T-helper 2 cell (primary cell): ENCODE measurements around the gene FAM204A.
A peak's percentile ranks its signal among the peaks of the same experiment; 100 is the strongest.

ENCODE experiments used
- DNase-seq, 5 experiments: peaks; one replicate each; pipeline versions ENCODE4 v3.0.0 to v3.0.0-alpha.2; 2012 to 2022
- total RNA-seq, 2 donors: gene quantifications; one replicate each; lab custom pipeline; 2026; lab: John Stamatoyannopoulos, UW

The FAM204A gene
- total RNA-seq: 43.0 to 57.5 reads per million in 2 donors

DNA sequence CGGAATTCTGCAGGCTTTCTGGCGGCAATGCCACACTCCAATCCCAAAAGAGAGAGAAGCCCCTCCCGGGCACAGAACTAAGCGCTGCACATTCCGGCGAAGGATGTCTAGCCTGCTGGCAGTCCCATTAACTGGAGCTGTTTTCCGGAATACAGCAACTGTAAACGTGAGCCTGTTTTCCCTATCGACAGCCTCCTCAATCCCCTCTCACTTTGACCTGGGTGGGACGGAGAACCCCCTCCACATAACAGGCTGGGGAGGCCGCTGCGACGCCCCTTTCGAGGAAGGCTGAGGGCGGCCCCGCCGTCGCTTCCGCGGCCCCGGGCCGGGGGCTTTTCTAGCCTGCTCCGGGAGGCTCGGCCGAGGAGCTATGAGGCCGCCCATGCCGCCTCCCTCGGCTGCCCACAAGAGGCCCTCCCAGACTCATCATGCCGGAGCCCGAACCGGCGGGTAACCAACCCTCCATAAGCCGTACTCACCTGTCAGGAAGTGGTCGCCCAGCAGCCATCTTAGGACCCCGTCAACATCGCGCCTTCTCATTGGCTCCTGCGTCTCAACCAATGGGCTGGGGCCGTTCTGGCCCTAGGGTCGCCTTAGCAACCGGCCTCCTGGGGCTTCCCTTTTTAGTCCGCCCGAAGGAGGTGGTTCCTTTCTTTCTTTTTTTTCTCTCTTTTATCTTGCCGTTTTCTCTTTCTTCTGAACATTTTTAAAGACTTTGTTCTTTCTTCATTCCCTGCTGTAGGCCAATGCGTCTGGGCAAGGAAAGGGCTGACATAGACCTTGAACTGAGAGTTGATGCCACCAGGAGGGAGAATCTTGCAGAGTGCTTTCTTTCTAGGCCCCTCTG, at the start of gene FAM204A:
FAM204A (minus strand) TSS at position 534 of the 847 bp plus-strand sequence. CDS start 5,909 bp downstream, outside the sequence.
- DNase-seq: peak; percentile 85 to 96 (median 93)

GRCh38 chr10:118383699-118384098, 41.6 kb upstream of the FAM204A start:
- no peak for DNase-seq

- DNase-seq: no peak
Measured at GRCh38 chr10:118383063-118383689, 41.1 kb upstream of the FAM204A start.

- no peak for DNase-seq
Measured at GRCh38 chr10:118374404-118374803, 32.3 kb upstream of the FAM204A start.

- no peak for DNase-seq
Measured at GRCh38 chr10:118373786-118374185, 31.7 kb upstream of the FAM204A start.

- no peak for DNase-seq
Measured at GRCh38 chr10:118370499-118370898, 28.4 kb upstream of the FAM204A start.

GRCh38 chr10:118369641-118370205, 27.6 kb upstream of the FAM204A start:
- no peak for DNase-seq

- DNase-seq: no peak
Measured at GRCh38 chr10:118365702-118366101, 23.6 kb upstream of the FAM204A start.

DNA sequence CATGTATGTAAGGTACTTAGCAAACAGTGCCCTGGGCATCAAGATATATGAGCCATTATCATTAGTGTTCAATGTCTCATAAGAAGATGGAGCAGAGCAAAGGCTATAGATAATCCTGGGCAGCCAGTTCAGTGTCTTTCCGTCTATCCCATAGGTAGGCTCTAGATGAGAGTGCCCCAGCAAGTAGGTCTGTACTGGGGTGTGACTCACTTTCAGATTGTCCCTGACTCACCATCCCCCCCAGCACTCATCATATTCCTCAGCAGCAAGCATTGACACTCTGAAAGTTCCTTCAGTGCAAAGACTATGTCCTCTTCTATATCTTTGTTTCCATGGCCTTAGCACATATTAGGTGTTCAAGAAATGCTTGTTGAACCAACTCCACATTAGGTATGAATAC, 20.0 kb upstream of the FAM204A start:
- DNase-seq: no peak

GRCh38 chr10:118358327-118358726, 16.2 kb upstream of the FAM204A start:
- DNase-seq: no peak

DNA sequence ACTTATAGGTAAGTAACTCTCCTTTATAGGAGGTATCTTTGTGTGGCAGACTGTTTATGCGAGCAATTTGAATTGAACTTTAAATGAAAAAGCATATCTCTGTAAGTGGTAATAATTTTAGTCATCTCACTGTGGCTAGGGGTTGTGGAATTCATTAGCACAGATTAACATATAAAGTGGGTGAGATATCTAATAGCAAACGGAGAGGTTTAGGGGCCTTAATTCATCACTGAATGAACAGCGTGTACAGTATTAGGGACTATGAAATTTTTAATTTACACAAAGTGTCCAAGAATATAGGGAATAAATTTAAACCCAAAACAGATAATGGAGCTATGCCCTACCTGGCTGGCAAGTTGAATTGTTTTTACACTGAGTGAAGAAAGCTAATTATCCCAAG, 15.7 kb upstream of the FAM204A start:
- no peak for DNase-seq

- no peak for DNase-seq
Measured at GRCh38 chr10:118356628-118357027, 14.5 kb upstream of the FAM204A start.

- no peak for DNase-seq
Measured at GRCh38 chr10:118355234-118355633, 13.1 kb upstream of the FAM204A start.

DNA sequence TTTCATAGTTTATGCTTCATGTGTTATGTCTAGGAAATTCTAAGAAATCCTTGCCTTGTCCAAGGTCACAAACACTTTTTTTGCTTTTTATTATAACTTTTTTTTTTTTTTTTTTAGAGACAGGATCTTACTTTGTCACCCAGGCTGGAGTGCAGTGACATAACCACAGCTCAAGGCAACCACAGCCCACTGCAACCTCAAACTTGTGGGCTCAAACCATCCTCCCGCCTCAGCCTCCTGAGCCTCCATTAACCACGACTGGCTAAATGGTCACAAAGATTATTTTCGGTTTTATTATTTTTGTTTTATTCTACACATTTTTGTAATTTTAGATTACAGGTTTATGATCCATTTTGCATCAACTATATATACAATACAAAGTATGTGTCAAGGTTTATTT, 7.1 kb upstream of the FAM204A start:
- peak in 1 of 5 experiments; percentile 19 for DNase-seq

GRCh38 chr10:118343549-118343948, 1.4 kb upstream of the FAM204A start:
- no peak for DNase-seq

- DNase-seq: no peak
Measured at GRCh38 chr10:118343115-118343514, 991 bp upstream of the FAM204A start.

- DNase-seq: no peak
Measured at GRCh38 chr10:118342638-118343020, 505 bp upstream of the FAM204A start.

DNA sequence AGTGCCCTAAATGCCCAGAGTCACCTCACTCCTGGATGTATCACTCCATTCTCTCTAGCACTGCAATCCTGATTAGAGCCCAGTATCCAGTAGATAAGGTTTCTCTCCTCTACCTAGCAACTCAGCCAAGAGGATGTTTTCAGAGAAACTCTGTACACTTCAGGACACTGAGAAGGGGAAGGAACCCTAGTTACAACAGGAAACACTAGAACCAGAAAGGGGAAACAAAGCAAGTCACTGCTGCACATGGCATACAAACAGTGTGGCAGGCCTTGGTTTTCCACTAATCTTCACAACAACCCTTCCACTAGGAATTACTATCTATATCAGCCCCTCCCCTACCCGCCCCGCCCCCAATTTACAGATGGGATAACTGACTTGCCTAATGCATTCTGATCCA, 1.6 kb downstream of the FAM204A start:
- DNase-seq: peak in 1 of 5 experiments; percentile 22

GRCh38 chr10:118339111-118339510, 3.0 kb downstream of the FAM204A start:
- no peak for DNase-seq

DNA sequence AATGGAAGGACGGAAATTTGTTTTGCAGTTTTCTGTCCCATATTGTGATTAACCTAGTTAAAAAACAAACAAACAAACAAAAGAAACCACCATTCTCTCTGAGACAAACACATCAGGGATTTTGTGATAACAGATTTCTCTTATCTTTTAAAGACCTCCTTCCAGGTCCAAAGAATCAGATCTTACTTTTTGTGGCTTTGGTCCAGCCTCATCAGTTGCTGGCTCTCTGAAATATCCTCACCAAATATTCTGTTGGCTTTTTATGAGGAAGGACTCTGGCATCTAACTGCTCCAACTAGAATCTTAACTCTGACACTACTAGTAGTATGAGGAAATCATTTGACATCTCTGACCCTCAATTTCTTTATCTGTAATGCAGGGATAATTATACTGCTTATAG, 4.8 kb downstream of the FAM204A start:
- DNase-seq: no peak

GRCh38 chr10:118333871-118334270, 8.3 kb downstream of the FAM204A start:
- DNase-seq: no peak

- no peak for DNase-seq
Measured at GRCh38 chr10:118332948-118333710, 9.0 kb downstream of the FAM204A start.

DNA sequence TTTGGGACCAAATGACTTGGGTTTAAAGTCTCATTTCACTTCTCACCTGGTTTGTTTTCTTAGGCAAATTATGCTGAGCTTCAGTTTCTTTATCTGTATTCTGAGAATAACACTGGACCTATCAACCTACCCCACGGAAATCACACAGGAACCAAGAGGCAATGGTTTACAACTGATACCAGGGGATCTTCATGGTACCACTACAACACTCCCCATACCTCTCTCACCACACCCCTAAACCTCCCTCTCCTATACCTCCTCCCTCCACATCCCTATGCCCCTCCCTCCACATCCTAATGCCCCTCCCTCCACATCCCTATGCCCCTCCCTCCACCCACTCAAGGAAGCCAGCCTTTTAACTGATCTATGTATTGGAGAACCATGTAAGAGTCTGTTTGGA, 9.9 kb downstream of the FAM204A start:
- DNase-seq: peak in 1 of 5 experiments; percentile 7
